Rectal smooth muscle tissue (tissue), 1 donor: ENCODE data around the gene BACH2.

ENCODE experiments used
- H3K27ac ChIP-seq: one replicate; pipeline ENCODE4 v1.7.0; 2013; ENCODE audit warnings: low read depth, low read length, inconsistent platforms
- H3K27me3 ChIP-seq: one replicate; pipeline ENCODE4 v1.7.0; 2013; ENCODE audit warnings: low read length; ENCODE audit not compliant: control insufficient read depth, insufficient read depth
- H3K36me3 ChIP-seq: one replicate; pipeline ENCODE4 v1.7.0; 2013; ENCODE audit warnings: low read length; ENCODE audit not compliant: control insufficient read depth, insufficient read depth
- H3K4me1 ChIP-seq: one replicate; pipeline ENCODE4 v1.7.0; 2013; ENCODE audit warnings: low read length; ENCODE audit not compliant: control insufficient read depth, insufficient read depth
- H3K4me3 ChIP-seq: one replicate; pipeline ENCODE4 v1.7.0; 2013; ENCODE audit warnings: low read length
- H3K9ac ChIP-seq: one replicate; pipeline ENCODE4 v1.7.0; 2013; ENCODE audit warnings: low read length

The BACH2 gene

DNA sequence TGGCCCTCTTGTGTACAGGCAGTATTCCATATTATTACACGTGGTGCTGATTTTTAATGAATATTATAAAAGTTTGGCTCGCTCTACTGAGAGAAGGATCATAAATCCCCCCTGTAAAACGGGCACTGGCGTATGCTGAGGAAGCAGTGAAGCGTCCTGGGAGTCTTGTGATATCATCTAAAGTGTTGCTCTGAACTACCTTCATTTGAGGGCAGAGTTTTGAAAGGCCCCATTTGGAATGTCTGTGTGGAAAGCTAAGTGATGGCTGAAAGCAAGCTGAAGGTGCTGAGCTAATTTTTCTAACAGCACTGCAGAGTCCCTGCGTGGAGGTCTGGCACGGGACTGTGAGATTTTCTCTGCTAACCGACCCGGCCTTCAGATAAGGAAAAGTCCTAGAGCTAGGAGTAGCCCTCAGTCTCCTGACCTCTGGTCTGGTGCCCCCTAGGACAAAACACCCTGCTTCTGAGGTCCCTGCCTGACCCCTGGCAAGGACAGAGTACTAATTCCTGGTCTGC is 1.3 kb upstream of the BACH2 start:
- Histone ChIP-seq H3K36me3 (no peaks in the 10 kb centered on the region), H3K27ac (no peak overlapping the region), H3K9ac (no peak overlapping the region), H3K4me1 (peaks cover 2% of the 10 kb centered on the region), H3K27me3 (no peaks in the 10 kb centered on the region), H3K4me3 (no peak overlapping the region)

GRCh38 chr6:90297115-90297866 is 648 bp upstream of the BACH2 start:
- Histone ChIP-seq H3K27me3 (no peaks in the 10 kb centered on the region), H3K9ac (peak overlapping the region; percentile 64), H3K4me3 (peak overlapping the region; percentile 65)

DNA sequence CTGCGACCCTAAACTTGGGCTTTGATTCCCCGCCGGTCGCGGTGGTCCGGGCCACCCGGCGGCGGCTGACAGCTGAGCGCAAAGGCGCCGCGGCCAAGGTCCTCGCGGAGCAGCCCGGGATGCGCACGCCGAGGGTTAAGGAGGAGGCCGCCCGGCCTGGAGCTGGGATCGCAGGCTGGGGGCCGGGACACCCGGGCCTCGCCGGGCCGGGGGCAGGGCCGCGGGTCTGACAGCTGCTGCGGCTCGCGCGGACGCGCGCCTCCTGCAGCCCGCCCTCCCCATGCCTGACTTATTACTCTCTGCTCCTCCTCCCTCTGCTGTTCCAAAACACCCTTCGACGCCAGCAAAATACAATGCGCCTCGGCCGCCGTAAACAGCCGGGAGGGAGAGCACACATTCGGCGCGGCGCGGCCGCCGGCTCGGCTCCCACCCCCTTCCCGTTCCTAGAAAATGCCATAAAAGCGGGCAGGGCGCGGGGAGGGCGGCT is 746 bp downstream of the BACH2 start:
- Histone ChIP-seq H3K27ac (peak overlapping the region; percentile 36), H3K4me1 (peaks cover 2% of the 10 kb centered on the region), H3K27me3 (no peaks in the 10 kb centered on the region), H3K9ac (peak overlapping the region; percentile 57), H3K4me3 (peak overlapping the region; percentile 64), H3K36me3 (no peaks in the 10 kb centered on the region)

More at GRCh38 chr6:90297115-90297866, 648 bp upstream of the BACH2 start:
- Histone ChIP-seq H3K36me3 (no peaks in the 10 kb centered on the region), H3K4me1 (peaks cover 2% of the 10 kb centered on the region), H3K27ac (peak overlapping the region; percentile 77)

GRCh38 chr6:90294989-90295853 is 1.4 kb downstream of the BACH2 start:
- H3K4me3 ChIP-seq = peak overlapping the region; percentile 64
- peak overlapping the region; percentile 36 for H3K27ac ChIP-seq
- H3K36me3 ChIP-seq = no peaks in the 10 kb centered on the region
- H3K9ac ChIP-seq = peak overlapping the region; percentile 57
- no peaks in the 10 kb centered on the region for H3K27me3 ChIP-seq
- peaks cover 2% of the 10 kb centered on the region for H3K4me1 ChIP-seq

DNA sequence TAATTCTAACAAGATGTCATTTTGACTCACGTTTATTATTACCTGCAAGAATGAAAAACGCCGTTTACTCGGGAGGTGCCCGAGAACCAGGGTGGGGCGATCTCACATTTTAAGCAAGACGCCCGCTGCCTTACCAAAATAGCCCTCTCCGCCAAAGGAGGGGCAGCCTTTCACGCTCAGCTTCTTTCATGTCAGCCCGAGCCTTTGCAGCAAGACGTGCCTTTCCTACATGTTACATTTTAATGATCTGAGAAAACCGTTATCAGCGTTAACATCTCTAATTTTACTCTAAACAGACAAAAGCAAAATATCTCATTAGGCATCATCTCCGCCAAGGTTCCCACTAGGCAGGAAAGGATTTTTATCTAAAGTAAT is 2.0 kb downstream of the BACH2 start:
- no peak overlapping the region for H3K9ac ChIP-seq
- H3K4me3 ChIP-seq = peak overlapping the region; percentile 64
- no peaks in the 10 kb centered on the region for H3K36me3 ChIP-seq
- H3K27ac ChIP-seq = no peak overlapping the region
- H3K27me3 ChIP-seq = no peaks in the 10 kb centered on the region
- H3K4me1 ChIP-seq = peaks cover 2% of the 10 kb centered on the region

GRCh38 chr6:90294008-90294511 is 2.6 kb downstream of the BACH2 start:
- no peak overlapping the region for H3K4me3 ChIP-seq
- H3K27me3 ChIP-seq = no peaks in the 10 kb centered on the region
- H3K9ac ChIP-seq = no peak overlapping the region

GRCh38 chr6:90293319-90293953 is 3.2 kb downstream of the BACH2 start:
- peaks cover 2% of the 10 kb centered on the region for H3K4me1 ChIP-seq

More at GRCh38 chr6:90294008-90294511, 2.6 kb downstream of the BACH2 start:
- peaks cover 2% of the 10 kb centered on the region for H3K4me1 ChIP-seq
- no peak overlapping the region for H3K27ac ChIP-seq
- no peaks in the 10 kb centered on the region for H3K36me3 ChIP-seq

GRCh38 chr6:90291565-90291964 is 5.1 kb downstream of the BACH2 start:
- Histone ChIP-seq H3K4me1 (peaks cover 2% of the 10 kb centered on the region), H3K27me3 (no peaks in the 10 kb centered on the region)

More at GRCh38 chr6:90293319-90293953, 3.2 kb downstream of the BACH2 start:
- Histone ChIP-seq H3K27ac (no peak overlapping the region), H3K27me3 (no peaks in the 10 kb centered on the region), H3K36me3 (no peaks in the 10 kb centered on the region), H3K4me3 (no peak overlapping the region), H3K9ac (no peak overlapping the region)

DNA sequence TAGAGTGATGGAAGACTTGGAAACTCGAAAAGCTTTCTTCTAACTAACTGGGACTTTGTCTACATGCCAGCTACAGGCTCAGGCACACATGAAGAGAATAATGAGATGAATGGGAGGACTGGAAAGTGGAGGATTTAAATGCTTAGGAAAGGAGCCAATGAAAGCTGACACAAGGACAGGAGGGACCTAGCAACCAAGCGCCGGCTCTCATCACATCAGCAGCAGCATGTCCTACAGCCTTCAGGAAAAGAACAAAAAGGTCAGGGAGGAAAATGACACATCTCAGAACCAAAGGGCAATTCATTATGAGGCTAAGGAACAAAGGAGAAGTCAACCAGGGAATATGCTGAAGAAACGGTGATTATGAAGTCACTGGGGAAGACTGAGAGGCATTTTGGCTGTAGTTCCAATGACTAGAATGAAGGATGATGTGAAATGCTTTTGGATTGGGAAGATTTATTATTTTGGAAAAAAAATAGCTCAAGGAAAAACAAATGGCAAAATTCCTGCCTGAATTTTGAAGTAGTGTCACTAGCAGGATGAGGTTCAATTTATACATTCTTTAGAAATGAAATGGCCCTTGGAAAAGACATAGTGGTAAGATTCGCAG is 5.7 kb downstream of the BACH2 start:
- no peak overlapping the region for H3K4me3 ChIP-seq
- H3K9ac ChIP-seq = no peak overlapping the region
- peaks cover 2% of the 10 kb centered on the region for H3K4me1 ChIP-seq
- no peaks in the 10 kb centered on the region for H3K36me3 ChIP-seq
- H3K27ac ChIP-seq = no peak overlapping the region
- H3K27me3 ChIP-seq = no peaks in the 10 kb centered on the region

More at GRCh38 chr6:90291565-90291964, 5.1 kb downstream of the BACH2 start:
- no peak overlapping the region for H3K27ac ChIP-seq
- H3K9ac ChIP-seq = no peak overlapping the region
- no peaks in the 10 kb centered on the region for H3K36me3 ChIP-seq
- H3K4me3 ChIP-seq = no peak overlapping the region

DNA sequence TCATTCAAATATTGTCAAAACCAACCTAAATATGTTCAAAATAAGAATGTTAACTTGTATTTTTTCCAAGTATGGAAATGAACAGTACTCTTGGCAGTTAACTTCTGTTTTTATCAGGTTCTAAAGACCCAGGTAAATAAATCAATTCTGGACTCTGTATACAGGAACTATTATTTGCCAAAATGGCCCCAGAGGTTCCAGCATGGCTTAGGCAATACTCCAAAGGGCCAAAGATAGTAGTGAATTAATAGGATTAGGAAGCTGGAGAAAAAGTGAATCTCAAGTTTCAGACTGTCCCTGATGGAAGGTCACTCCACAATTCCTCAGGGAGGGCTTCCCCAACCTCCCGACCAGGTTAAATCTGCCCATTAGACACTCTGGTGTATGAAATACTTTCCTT is 6.7 kb downstream of the BACH2 start:
- peaks cover 7% of the 10 kb centered on the region for H3K4me1 ChIP-seq
- no peaks in the 10 kb centered on the region for H3K27me3 ChIP-seq
- no peak overlapping the region for H3K9ac ChIP-seq
- no peak overlapping the region for H3K27ac ChIP-seq
- H3K36me3 ChIP-seq = no peaks in the 10 kb centered on the region
- H3K4me3 ChIP-seq = no peak overlapping the region

GRCh38 chr6:90288404-90288803 is 8.2 kb downstream of the BACH2 start:
- no peak overlapping the region for H3K4me3 ChIP-seq
- no peaks in the 10 kb centered on the region for H3K27me3 ChIP-seq
- peaks cover 6% of the 10 kb centered on the region for H3K4me1 ChIP-seq
- H3K27ac ChIP-seq = no peak overlapping the region
- H3K9ac ChIP-seq = no peak overlapping the region
- H3K36me3 ChIP-seq = no peaks in the 10 kb centered on the region
